T47D (cell line): ENCODE measurements around the gene ADGRD1.

Experiments used
- DNase-seq, 2 experiments: peaks; one replicate each; pipeline versions ENCODE4 v3.0.0 to v3.0.0-alpha.2; 2011 to 2012; ENCODE audit warnings: low read depth in 1 of 2, low spot score in 1 of 2
- JUND ChIP-seq: IDR thresholded peaks from 2 replicates; pipeline ENCODE4 v1.6.1; 2012; ENCODE audit warnings: low read depth
- in situ Hi-C: cut with HindIII; loops from 2 replicates; pipeline ENCODE4 v1.10.0; 2016; ENCODE audit warnings: low sequenced_read_pairs, low pct_unique_long_range_greater_than_20kb

ADGRD1 gene

DNA sequence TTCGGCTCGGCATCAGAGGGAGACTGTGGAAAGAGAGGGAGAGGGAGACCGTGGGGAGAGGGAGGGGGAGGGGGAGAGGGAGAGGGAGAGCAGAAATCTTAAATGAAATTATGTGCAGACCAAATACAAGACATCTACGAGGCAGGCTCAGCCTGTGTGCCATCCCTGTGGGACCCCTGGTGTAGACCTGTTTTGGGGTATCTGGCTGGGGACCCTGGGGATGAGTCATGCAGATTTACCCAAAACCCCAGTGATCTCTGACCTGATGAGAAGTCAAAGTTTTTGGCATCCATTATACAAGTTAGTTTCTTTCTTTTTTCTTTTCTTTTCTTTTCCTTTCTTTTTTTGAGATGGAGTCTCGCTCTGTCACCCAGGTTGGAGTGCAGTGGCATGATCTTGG lies 44.4 kb downstream of the ADGRD1 start:
- TF ChIP-seq JUND = no peak
- no peak for DNase-seq
- in situ Hi-C loops = no loop called here

DNA sequence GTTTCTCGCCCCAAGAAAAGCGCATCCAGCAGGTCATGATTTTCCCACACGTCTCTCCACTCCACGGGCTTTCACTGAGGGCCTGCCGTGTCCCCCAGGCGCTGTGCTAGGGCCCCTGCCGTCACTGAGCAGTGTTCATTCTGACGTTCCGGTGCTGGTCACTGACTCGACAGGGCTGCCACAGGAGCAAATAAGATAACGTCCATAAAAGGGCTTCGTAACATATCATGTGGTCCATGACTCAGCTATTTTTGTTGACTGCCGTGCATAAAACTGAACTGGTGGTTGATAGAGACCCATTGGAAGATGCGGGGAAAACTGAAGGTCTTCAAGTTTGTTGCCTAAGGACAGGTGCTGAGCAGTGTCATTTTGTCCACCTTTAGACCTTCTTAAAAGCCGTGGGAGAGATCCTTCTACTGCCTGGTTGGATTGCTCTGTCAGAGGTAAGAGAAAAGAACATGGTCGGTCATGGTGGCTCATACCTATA lies 46.3 kb downstream of the ADGRD1 start:
- no peak for TF ChIP-seq JUND
- in situ Hi-C loops = no loop called here
- DNase-seq = no peak

DNA sequence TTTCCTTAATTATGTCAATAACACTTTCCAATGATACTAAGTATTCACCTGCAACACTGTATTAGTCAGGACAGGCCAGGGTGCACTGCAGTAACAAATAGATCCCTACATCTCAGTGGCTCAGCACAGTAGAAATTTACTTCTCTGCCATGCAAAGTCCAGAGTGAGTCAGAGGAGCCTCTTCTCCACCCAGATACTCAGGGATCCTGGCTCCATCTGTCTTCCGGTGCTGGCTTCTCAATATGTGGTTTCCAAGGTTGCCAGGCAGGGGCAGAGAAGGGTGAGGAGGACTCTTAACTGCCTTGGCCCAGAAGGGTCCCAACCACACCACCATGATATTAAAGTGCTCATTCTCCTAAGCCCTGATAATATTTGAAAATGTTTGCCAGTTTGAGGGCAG lies 47.8 kb downstream of the ADGRD1 start:
- DNase-seq = no peak
- in situ Hi-C loops = no loop called here
- TF ChIP-seq JUND = no peak

DNA sequence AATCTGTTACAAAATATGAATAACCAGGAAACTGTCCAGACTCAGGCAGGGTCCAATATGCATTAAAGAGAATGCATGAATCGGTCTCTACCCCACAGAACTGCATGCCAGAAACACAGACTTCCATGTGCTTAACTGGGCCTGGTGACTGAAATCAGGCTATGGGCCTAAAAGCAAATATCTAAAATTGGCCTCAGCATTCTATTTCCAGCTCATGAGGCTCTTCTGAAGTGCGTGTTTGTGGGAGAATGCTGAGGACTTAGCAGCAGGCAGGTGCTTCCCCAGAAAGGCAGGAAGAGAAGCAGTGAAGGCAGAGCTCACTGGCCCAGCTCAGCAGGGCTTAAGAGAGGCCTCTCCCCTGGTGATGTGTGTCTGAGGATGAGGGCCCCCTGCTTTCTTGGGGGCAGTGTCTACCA lies 48.5 kb downstream of the ADGRD1 start:
- TF ChIP-seq JUND = no peak
- in situ Hi-C loops = no loop called here
- no peak for DNase-seq

DNA sequence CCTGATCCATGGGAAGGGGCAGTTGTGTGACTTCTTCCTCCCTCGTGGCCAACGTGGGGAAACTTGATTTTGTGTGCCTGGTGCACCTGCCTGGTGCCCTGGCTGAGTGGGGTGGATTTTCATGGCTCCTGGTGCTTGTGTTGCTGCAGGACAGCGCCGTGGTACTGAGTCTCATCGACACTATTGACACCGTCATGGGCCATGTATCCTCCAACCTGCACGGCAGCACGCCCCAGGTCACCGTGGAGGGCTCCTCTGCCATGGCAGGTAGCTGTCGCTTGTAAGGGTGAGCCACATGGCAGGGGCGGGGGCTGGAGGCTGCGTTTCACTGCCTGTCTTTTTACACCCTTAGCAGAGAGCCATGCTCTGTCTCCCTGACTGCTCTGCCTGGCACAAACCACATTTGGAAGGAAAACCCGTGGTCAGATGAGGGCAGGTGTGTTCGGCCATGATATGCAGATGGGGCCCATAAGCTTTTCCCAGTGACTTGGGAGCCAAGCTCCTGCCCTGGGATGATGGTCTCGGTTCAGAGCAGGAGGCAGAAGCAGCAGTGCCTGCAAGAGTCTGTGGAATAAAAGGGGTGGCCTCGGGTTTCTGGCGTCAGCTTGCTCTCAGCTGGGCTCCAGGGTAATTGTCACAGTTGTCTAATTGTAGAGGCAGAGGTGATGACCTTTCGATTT lies 49.5 kb downstream of the ADGRD1 start:
- in situ Hi-C loops = no loop called here
- no peak for TF ChIP-seq JUND
- DNase-seq = no peak

DNA sequence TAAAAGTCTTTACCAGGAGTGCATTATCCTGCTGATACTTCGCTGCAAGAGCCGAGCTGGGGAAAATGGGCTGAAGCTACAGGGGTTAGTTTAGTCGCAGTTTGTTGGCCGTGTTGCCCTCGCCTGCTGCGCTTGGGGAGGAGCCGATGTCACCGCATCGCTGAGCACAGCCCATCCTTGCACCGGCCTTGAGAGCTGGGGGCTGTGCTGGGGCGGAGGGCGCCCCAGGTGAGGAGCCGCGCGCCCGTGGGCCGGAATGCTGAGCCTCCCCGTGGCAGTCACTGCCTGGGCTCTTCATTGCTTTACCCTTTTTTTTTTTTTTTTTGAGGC lies 50.0 kb downstream of the ADGRD1 start:
- TF ChIP-seq JUND = no peak
- in situ Hi-C loops = no loop called here
- no peak for DNase-seq

DNA sequence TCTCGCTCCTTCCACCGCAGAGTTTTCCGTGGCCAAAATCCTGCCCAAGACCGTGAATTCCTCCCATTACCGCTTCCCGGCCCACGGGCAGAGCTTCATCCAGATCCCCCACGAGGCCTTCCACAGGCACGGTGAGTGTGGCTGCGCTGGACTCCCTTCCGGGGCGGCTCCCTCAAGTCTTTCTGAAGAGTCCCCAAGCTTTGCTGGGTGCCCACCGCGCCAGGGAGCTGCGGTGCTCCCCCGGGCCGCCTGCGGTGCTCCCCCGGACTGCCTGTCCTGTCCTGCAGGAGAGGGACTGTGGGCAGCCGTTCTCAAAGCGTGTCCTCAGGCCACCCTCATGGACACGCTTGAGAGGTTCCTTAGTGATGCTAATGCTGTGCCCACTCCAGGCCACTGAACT lies 50.5 kb downstream of the ADGRD1 start:
- no peak for TF ChIP-seq JUND
- DNase-seq = no peak
- in situ Hi-C loops = no loop called here

DNA sequence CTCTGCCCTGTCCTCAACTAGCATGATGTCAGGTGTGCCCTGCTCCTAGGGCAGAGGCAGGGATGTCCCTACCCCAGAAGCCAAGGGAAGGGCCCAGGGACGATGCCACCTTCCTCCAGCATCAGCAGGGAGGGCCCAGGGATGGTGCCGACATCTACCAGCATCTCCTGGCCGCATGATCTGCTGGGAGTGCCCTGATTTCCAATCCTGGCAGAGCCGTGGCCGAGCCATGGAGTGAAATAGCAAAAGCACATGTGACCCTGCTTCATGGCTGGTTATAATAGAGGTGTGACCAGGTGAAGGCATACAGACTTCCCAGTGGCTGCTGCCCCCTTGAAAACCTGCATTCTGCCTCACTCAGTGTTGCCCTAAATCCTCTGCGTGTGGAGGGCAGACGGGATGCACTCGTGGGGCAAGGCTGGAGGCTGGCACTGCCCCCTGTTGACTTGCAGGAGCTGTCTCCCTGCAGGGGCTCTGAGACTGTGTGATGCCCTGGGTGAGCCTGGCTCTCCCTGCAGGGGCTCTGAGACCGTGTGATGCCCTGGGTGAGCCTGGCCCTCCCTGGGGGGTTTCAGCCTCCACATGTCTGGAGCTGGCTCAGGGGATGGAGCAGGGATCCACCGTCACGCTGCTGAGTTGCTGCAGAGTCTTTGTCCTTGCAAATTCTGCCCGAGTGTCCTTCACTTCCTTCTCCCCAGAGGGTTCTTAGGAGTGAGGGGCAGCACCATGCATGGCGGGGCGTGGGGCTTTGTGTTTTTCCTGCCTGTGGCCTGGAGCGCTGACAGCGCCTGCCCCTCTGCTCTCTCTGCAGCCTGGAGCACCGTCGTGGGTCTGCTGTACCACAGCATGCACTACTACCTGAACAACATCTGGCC lies 51.7 kb downstream of the ADGRD1 start:
- no peak for DNase-seq
- in situ Hi-C loops = no loop called here
- no peak for TF ChIP-seq JUND

DNA sequence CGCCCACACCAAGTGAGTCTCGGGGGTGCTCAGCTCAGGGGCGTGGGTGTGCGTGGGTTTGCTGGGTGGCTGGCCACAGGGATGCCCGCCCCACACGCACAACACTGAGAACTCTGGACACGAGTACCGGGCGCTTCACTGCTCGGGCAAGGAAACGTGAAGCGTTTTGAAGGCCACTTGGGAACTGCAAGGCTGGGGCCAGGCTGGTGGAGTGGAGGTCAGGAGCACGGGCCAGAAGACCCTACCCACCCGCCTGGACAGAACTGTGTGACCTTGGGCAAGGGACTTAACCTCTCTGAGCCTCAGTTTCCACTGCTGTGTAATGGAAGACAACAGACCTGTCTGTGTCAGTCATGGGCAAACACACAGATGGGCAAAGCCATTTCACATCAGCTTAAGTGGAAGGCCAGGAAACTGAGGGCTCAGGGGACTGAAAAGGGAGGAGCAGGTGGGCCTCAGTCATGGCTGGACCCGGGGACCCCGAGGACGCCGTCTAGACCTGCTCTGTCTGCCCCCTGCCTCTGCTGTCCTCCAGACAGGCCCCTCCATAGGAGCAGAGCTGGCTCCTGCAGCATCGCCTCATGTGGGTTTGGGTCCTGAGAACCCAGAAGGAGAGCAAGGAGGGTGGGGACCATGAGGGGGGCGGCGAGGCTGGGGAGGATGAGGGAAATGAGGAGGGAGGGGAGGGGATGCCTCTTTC lies 52.5 kb downstream of the ADGRD1 start:
- no peak for TF ChIP-seq JUND

DNA sequence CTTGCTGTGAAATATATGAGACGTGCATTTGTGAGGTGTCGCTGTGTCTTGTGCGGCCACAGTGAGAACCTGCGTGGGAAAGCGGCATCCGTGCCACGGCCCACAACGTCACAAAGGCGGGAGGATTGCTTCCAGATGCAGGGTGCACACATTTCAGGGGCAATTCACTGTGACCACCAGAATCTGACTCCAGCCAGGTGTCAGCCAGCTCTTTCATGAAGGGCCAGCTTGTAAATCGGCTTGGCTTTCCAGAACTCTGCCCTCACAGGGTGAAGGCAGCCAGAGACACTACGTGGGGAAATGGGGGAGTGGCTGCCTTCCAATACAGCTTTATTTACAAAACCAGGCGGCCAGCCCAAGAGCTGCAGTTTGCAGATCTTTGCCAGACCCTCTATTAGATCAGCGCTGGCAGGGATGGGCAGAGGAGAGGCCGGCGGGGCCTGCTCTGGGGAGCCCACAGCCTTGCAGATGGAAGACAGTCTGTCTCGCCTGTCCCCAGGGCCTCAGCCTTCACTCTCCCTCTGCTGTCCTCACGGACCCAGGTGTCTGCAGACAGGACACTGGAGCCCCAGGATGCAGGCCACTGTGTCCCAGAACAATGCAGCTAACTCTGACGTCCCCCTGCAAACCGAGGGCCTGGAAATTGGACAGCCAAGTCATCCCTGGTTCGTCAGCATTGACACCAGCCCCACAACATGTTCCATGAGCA lies 53.5 kb downstream of the ADGRD1 start:
- no peak for DNase-seq
- in situ Hi-C loops = no loop called here
- no peak for TF ChIP-seq JUND

More for the DNA sequence above, 52.5 kb downstream of the ADGRD1 start:
- no peak for DNase-seq
- in situ Hi-C loops = no loop called here

DNA sequence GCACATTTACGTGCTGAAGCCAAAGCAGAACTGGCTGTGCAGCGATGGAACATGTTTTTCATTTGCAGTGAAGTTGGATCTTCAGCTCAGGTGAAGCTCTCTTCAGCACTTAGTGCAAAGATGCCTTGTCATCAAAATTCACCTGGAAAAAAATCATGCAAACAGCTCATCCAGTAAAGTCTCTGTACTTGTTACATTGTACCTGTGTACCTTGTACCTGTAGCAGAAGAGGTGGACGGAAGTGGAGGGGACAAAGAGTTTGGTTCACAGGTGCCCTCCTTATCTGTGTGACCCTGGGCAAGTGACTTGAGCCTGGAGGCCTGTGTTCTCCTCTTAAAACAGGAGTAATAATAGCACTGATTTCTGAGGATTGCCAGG lies 54.0 kb downstream of the ADGRD1 start:
- in situ Hi-C loops = no loop called here
- TF ChIP-seq JUND = no peak
- DNase-seq = no peak

DNA sequence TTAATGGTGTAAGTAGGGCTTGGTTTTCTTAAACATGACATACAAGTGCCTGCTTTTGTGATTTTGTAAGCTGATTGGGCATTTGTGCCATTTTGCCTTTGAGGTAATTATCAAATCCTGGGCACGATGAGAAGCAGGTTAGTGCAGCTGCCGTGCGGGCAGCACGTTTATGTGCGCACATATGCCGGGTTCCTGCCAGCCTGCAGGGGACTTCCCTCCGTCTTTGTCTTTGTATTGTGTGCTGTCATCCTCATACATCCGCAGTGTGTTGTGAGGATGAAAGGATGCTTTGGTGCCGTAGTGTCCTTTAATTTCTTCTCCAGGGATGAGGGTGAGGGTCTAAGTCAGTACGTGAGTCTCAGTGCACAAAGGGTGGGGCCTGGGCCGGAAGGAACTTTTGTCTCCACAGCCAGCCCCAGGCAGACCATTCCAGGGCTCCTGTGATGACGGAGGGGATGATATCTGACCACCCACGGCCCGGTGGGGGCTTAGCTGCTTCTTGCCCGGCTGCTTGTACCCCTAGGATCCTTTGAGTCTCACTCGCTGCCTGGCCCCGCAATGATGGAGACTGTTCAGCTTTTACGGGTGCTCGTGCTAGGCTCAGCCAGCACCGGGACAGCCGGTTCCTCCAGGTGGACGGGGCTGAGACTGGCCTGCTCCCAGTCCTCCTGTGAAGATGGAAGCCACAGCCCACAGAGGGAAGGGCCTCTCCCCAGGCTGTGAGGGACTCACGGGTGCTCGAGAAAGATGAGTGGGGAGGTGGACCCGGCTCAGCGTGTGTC lies 54.6 kb downstream of the ADGRD1 start:
- in situ Hi-C loops = no loop called here
- TF ChIP-seq JUND = no peak
- DNase-seq = peak; percentile 39 to 54
